ENCODE data around the gene KRTAP5-9.
"Not testable (repeated sequence)": the region's sequence is repeated elsewhere in the genome, so short reads cannot be mapped to it uniquely, and the experiment has no call there.

KRTAP5-9 gene

GRCh38 chr11:71563406-71563805 is 15.2 kb downstream of the KRTAP5-9 start:
- FAIRE-seq = no peak

GRCh38 chr11:71564430-71564829 is 16.2 kb downstream of the KRTAP5-9 start:
- FAIRE-seq = no peak

DNA sequence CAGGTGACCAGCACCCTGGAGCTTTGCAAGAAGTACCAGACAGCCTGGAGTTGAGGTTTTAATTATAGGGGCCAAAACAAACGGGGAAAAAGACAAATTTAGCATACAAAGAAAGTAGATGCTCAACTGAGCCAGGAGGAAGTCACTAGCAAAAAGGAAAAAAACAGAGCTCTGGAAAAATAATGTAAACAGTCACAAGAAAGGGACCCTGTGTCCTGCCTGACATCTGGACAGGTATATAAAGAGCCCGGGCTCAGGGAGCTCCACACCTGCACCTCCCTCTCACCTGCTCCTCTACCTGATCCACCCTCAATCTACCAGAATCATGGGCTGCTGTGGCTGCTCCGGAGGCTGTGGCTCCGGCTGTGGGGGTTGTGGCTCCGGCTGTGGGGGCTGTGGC is 17.0 kb downstream of the KRTAP5-9 start, which contains the start of gene KRTAP5-10:
Gene KRTAP5-10 (plus strand): TSS at position 301 of the 400 bp plus-strand sequence. CDS start 25 bp downstream, at position 326.
- FAIRE-seq = no peak

GRCh38 chr11:71566081-71566620 is 17.9 kb downstream of the KRTAP5-9 start:
- FAIRE-seq = no peak

DNA sequence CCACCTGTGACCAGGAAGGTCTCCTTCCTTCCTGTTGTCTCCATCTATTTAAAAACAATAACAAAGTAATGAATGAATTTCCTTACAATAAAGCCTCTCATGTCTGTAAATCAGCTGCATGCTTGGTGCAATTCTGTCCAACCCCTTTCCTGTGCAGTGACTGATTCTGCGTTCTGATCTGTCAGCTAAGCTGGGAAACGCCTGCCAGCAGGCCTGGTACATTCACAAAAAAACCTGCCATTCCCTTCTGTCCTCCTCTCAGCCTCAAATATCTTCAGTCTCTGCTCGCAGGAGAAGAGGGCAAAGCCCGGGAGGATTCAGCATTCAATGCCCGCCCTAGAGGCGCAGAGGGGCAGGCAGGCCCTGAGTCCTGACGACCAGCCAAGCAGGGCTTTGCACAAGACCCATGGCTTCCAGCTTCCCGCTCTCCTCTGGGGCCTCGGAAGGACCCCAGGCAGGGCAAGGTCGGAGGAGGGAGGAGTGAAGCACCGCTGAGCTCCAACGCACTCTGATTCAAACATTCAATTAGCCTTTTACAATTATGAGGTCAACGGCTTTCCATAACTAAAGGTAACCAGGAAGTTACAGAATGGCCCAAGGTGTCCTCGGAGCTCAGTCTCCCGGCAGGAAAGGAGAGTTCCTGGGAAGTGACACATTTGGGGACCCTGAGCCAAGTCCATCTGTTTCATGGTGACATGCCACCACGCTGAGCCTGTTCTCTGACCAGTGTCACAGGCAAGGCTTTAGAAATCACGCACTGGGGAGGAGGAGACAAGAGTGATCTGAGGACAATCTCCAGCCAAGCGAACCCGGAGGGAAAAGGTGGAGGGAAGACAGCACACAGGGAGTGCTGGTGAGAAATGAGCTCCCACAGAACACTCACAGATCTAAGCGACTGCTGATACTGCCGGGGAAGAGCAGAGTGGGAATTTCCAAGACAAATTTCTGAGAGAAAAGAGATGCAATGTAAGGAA is 18.7 kb downstream of the KRTAP5-9 start:
- not testable (repeated sequence) for FAIRE-seq

DNA sequence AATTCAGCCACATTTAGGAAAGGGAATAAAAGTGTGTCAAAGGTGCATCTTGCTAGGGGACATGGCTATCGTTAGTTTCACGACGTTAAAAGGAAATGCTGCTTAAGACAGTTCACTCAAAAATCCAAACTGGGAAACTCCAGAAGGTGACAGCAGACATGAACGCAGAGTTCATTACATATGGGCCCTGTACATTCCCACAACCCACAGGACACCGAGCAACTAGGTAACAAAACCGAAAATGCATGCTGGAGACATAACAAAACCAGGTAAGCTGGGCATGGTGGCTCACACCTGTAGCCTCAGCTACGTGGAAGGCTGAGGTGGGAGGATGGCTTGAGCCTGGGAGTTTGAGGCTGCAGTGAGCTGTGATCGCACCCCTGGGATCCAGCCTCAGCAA is 19.4 kb downstream of the KRTAP5-9 start:
- FAIRE-seq = not testable (repeated sequence)

- no peak for FAIRE-seq
These were observed 20.6 kb downstream of the KRTAP5-9 start for GRCh38 chr11:71568704-71569349.

- not testable (repeated sequence) for FAIRE-seq
These were observed 23.1 kb downstream of the KRTAP5-9 start for GRCh38 chr11:71571101-71571850.

GRCh38 chr11:71572811-71573210 is 24.6 kb downstream of the KRTAP5-9 start:
- no peak for FAIRE-seq

DNA sequence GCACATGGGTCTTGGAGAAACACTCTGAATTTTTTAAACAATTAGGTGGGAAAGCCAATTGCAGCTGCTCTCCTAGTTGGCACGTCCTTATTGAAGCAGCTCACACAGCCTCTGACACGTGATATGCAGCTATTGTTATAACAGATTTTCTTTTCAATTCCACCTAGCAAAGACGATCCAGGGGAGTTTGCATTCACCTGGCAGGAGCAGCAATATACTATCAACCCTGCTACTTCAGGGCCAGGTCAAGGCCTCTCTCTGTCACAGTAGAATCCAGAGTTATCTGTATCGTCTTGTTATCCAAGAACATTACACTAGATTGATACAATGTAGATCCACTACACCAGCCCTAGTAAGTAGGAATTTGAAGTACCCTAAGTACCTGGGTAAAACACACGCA is 26.2 kb downstream of the KRTAP5-9 start:
- FAIRE-seq = no peak

DNA sequence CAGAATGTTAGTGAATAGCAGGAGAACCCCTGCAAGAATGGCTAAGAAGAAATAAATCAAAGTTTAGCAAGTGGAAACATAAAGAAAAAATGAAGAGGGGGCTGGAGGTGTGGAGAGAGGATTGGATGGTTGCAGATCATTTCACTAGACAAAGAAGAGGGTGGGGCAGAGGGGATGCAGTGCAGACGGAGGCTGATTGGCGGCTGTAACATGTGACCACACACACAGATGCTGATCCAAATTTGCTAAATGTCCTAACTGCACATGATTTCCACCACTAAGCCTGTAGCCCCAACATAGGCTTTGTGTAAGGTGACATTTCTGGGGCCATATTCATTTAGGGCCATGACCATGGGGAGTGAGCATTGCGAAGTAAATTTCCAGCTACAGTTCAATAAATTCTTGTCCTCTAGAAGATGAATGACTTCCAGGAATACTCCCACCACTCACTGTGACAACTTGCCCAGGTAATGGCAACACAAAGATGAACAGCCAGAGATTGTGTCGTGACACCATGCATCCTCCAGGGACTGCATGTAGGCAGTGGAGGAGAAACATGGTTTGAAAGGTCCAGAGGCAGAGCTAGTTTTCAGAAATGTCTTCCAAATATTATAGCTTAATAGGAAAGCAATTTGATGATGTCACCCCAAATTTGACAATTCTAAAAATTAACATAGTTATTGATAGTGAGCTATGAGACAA is 27.7 kb downstream of the KRTAP5-9 start:
- no peak for FAIRE-seq

DNA sequence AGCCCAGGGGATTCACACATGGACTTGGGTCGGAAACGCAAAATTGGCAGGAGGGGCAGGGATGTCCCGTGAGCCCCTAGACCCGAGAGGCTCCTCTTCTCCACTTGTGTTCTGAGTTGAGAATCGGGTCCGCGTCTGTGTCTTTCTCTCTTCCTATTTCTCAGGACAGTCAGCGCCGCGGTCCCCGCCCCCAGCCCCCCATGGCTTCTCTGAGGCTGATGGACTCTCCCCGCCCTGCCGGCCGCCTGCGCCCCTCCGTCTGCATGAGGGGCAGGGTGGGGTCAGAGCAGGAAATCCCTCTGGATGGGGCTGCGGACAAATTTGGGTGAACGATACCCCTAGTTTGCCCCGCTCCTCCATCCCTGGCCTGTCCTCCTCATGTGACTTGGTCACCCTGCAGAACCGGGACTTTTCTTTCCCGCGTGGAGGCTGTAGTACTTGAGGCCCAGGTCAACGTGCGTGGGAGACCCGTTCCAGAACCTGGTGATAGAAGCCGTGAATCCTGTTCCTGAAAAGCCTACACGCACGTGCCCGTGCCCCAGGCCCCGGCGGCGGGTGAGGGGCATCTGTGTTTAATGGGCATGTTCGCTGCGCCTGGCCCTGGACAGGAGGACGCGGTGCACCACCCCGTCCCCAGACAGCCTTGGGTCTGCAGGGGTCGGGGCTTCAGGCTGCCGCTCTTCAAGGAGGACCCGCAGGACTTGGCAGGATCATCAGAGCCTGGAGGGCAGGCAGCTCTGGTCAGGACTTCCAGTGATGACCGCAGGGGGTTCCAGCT is 28.7 kb downstream of the KRTAP5-9 start:
- not testable (repeated sequence) for FAIRE-seq

DNA sequence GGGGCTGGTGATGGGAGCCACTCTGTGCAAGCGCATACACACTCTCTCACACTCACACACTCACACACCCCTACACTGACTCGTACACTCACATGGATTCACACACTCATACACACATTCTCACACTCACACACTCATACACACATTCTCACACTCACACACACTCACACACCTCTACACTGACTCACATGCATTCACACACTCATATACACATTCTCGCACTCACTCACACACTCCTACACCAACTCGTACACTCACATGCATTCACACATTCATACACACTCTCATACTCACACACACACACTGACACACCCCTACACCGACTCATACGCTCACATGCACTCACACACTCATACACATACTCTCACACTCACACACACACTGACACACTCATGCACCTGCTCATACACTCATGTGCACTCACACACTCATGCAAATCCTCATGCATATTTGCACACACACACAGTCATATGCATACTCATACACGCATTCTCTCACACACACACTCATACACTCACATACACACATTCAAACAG is 29.3 kb downstream of the KRTAP5-9 start:
- FAIRE-seq = no peak

DNA sequence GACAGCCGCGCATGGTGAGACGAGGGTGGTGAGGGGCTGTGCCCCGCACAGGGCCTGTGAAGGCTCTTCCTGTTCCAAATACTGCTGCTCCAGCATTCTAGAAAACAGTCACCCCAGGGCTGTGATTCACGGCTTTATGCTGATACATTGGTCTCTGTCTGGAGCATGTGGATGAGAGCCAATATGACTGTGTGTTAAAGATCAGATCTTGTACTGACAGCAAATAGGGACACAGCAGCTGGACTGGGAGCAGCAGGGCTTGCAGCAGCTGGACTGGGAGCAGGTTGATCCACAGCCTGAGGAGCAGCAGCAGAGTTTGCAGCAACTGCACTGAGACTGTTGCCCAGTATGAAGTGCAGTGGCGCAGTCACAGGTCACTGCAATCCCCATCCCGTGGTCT is 31.3 kb downstream of the KRTAP5-9 start:
- not testable (repeated sequence) for FAIRE-seq

- no peak for FAIRE-seq
These were observed 32.1 kb downstream of the KRTAP5-9 start for GRCh38 chr11:71580057-71581003.

- FAIRE-seq = no peak
These were observed 33.6 kb downstream of the KRTAP5-9 start for GRCh38 chr11:71581826-71582225.

- no peak for FAIRE-seq
These were observed 34.2 kb downstream of the KRTAP5-9 start, which contains the start of gene KRTAP5-11 for GRCh38 chr11:71582309-71582895. Gene KRTAP5-11 (minus strand): TSS chr11:71582875. CDS start chr11:71582837, 38 bp downstream.

DNA sequence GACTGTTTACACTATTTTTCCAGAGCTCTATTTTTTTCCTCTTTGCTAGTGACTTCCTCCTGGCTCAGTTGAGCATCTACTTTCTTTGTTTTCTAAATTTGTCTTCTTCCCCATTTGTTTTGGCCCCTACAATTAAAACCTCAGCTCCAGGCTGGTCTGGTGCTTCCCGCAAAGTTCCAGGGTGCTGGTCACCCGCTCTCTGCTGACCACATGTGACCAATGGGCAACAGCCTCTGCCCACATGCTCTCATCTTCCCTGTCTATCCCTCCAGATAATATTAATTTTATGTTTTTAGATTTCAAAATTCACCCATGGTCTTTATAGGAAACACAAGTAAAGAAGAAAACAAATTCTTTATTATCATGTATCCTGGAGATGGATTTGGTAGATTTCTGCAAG is 34.7 kb downstream of the KRTAP5-9 start:
- not testable (repeated sequence) for FAIRE-seq

DNA sequence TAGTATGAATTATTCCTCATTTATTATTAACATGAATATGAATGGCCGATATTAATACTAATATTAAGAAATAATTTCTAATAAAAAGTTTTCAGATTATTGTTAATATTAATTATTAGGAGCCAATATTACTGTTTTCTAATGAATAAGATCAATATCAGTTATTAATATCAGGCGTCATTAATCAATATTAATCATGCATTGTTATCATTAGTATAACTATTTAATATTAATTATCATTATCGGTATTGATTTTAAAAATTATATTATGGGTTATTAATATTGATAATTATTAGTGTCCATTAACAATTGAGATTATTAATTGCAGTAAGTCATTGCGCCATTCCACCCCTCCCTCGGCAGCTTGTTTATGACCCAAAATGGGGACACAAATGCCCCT is 37.5 kb downstream of the KRTAP5-9 start:
- not testable (repeated sequence) for FAIRE-seq
